ENCODE data around the gene HLA-DQA1.

The HLA-DQA1 gene

GRCh38 chr6:32604434-32604877, 32.8 kb upstream of the HLA-DQA1 start:
- no peak overlapping the region for H2AFZ ChIP-seq (ENCODE audit: low read depth)
- H3K4me1 ChIP-seq (ENCODE audit: low read depth, poor library complexity, severe bottlenecking) = peaks cover 11% of the 10 kb centered on the region
- no peaks in the 10 kb centered on the region for H3K27me3 ChIP-seq (ENCODE audit: insufficient read depth, low read depth)
- H3K4me3 ChIP-seq (IDR thresholded peaks at IDR 0.05; ENCODE audit: insufficient read depth, low read depth, low read length) = no peak overlapping the region
- no peaks in the 10 kb centered on the region for H3K79me2 ChIP-seq (ENCODE audit: insufficient read depth, low read depth)
- no peak overlapping the region for H3K4me2 ChIP-seq
- H3K27ac ChIP-seq = no peak overlapping the region; the same call in 1 of the 2 replicates
- TF ChIP-seq CTCF (conservative IDR thresholded peaks at IDR 0.05; ENCODE audit: low read depth, low read length) = no peak
- H4K20me1 ChIP-seq (ENCODE audit: insufficient read depth) = no peaks in the 10 kb centered on the region
- H3K9ac ChIP-seq = no peak overlapping the region
- H3K36me3 ChIP-seq (ENCODE audit: insufficient read depth) = no peaks in the 10 kb centered on the region

GRCh38 chr6:32607263-32607987, 29.8 kb upstream of the HLA-DQA1 start:
- H3K79me2 ChIP-seq (ENCODE audit: insufficient read depth, low read depth) = no peaks in the 10 kb centered on the region
- H3K36me3 ChIP-seq (ENCODE audit: insufficient read depth) = no peaks in the 10 kb centered on the region
- H3K27ac ChIP-seq = no peak overlapping the region
- H3K4me2 ChIP-seq = no peak overlapping the region
- no peak overlapping the region for H2AFZ ChIP-seq (ENCODE audit: low read depth)
- H4K20me1 ChIP-seq (ENCODE audit: insufficient read depth) = no peaks in the 10 kb centered on the region
- no peaks in the 10 kb centered on the region for H3K27me3 ChIP-seq (ENCODE audit: insufficient read depth, low read depth)
- no peak overlapping the region for H3K9ac ChIP-seq
- no peak for TF ChIP-seq CTCF (conservative IDR thresholded peaks at IDR 0.05; ENCODE audit: low read depth, low read length)
- peaks cover 21% of the 10 kb centered on the region for H3K4me1 ChIP-seq (ENCODE audit: low read depth, poor library complexity, severe bottlenecking)
- H3K4me3 ChIP-seq (IDR thresholded peaks at IDR 0.05; ENCODE audit: insufficient read depth, low read depth, low read length) = no peak overlapping the region

GRCh38 chr6:32607988-32608298, 29.3 kb upstream of the HLA-DQA1 start:
- Histone ChIP-seq H3K36me3 (ENCODE audit: insufficient read depth) (no peaks in the 10 kb centered on the region), H3K27me3 (ENCODE audit: insufficient read depth, low read depth) (no peaks in the 10 kb centered on the region), H3K9ac (no peak overlapping the region), H3K27ac (no peak overlapping the region), H3K4me1 (ENCODE audit: low read depth, poor library complexity, severe bottlenecking) (peaks cover 21% of the 10 kb centered on the region), H4K20me1 (ENCODE audit: insufficient read depth) (no peaks in the 10 kb centered on the region), H3K4me3 (IDR thresholded peaks at IDR 0.05; ENCODE audit: insufficient read depth, low read depth, low read length) (no peak overlapping the region), H3K4me2 (no peak overlapping the region), H2AFZ (ENCODE audit: low read depth) (no peak overlapping the region), H3K79me2 (ENCODE audit: insufficient read depth, low read depth) (no peaks in the 10 kb centered on the region)
- no peak for TF ChIP-seq CTCF (conservative IDR thresholded peaks at IDR 0.05; ENCODE audit: low read depth, low read length)

- Histone ChIP-seq H3K79me2 (ENCODE audit: insufficient read depth, low read depth) (no peaks in the 10 kb centered on the region), H2AFZ (ENCODE audit: low read depth) (no peak overlapping the region), H3K27me3 (ENCODE audit: insufficient read depth, low read depth) (no peaks in the 10 kb centered on the region), H3K4me3 (IDR thresholded peaks at IDR 0.05; ENCODE audit: insufficient read depth, low read depth, low read length) (no peak overlapping the region), H3K4me1 (ENCODE audit: low read depth, poor library complexity, severe bottlenecking) (peaks cover 21% of the 10 kb centered on the region), H4K20me1 (ENCODE audit: insufficient read depth) (no peaks in the 10 kb centered on the region), H3K4me2 (no peak overlapping the region), H3K9ac (no peak overlapping the region), H3K27ac (no peak overlapping the region), H3K36me3 (ENCODE audit: insufficient read depth) (no peaks in the 10 kb centered on the region)
- no peak for TF ChIP-seq CTCF (conservative IDR thresholded peaks at IDR 0.05; ENCODE audit: low read depth, low read length)
These were observed 28.8 kb upstream of the HLA-DQA1 start for GRCh38 chr6:32608362-32608761.

Data from KMS-11 (cell line).